Transverse colon (tissue), 4 donors: Measurements from ENCODE around the gene ROMO1. TPM values are rescaled to one million over a fixed set of nuclear protein-coding genes. Genes with fewer than 3 reads are reported as not detected.

Experiments used
- DNase-seq: peaks from one replicate; pipeline ENCODE4 v3.0.0-alpha.2; 2019
- H3K27ac ChIP-seq, 4 donors: fragments of 200-600 bp; sonication (generic); 2 replicates each; pipeline ENCODE4 v1.5.1; 2016 to 2018; ENCODE audit warnings: inconsistent platforms in 4 of 4
- H3K27me3 ChIP-seq: fragments of 200-600 bp; sonication (generic); 2 replicates; pipeline ENCODE4 v1.5.1; 2017; ENCODE audit warnings: inconsistent platforms
- H3K36me3 ChIP-seq, 4 donors: fragments of 200-600 bp; sonication (generic); 2 replicates each; pipeline ENCODE4 v1.5.1; 2017 to 2019; ENCODE audit warnings: inconsistent platforms in 4 of 4
- H3K4me1 ChIP-seq, 4 donors: fragments of 200-600 bp; sonication (generic); 2 replicates each; pipeline ENCODE4 v1.5.1; 2017 to 2020; ENCODE audit warnings: inconsistent platforms in 4 of 4
- H3K4me3 ChIP-seq, 4 donors: fragments of 200-600 bp; sonication (generic); 1 replicate in 1 of 4; 2 replicates in 3 of 4; pipeline versions ENCODE4 v1.5.1 to v1.6.1; 2017 to 2019; ENCODE audit warnings: inconsistent platforms in 4 of 4
- H3K9me3 ChIP-seq, 2 donors: fragments of 200-600 bp; sonication (generic); 2 replicates each; pipeline ENCODE4 v1.5.1; 2017 to 2019; ENCODE audit warnings: inconsistent platforms in 2 of 2
- EP300 ChIP-seq: sonication (generic); formaldehyde crosslinking; IDR thresholded peaks from one replicate; pipeline ENCODE4 v1.6.1; 2017; ENCODE audit warnings: antibody characterized with exemption, low read depth
- POLR2A ChIP-seq: fragments of 450-650 bp; IDR thresholded peaks from one replicate; pipeline ENCODE4 v1.6.1; 2016; ENCODE audit warnings: antibody characterized with exemption, mild to moderate bottlenecking, moderate library complexity
- POLR2AphosphoS5 ChIP-seq, 3 donors: sonication (generic); formaldehyde crosslinking; IDR thresholded peaks; one replicate each; pipeline ENCODE4 v1.6.1; 2016; ENCODE audit warnings: antibody characterized with exemption in 3 of 3
- WGBS, 2 donors: methylation state at CpG; one replicate each; pipeline ENCODE4 v1.1.5; 2018; ENCODE audit warnings: low coverage in 1 of 2; 5-methylcytosine and 5-hydroxymethylcytosine counted together
- in situ Hi-C, 4 donors: fragments of 200-750 bp; cut with MboI; loops; one replicate each; pipeline versions ENCODE4 v1.15.0 to v1.15.1; 2017; ENCODE audit warnings: low sequenced_read_pairs in 3 of 4, low pct_ligation_motif_present in 1 of 4, low pct_unique_long_range_greater_than_20kb in 1 of 4
- intact Hi-C: fragments of 100-400 bp; cut with DNase I; formaldehyde crosslinking; loops from one replicate; pipeline ENCODE4 v1.15.1; 2023; ENCODE audit warnings: low total_unique reads
- total RNA-seq, 4 donors: library from RNA; depleted of rRNA; stranded (reverse); fragments of >200 nt; gene quantifications; one replicate each; pipeline ENCODE4 v1.1.0, GENCODE V29; 2016
- TF ChIP-seq, protein P1 (sequence below), 5 experiments: fragments of 200-600 bp in 3 of 5; fragments of 450-650 bp in 2 of 5; sonication (generic) in 3 of 5; IDR thresholded peaks; 1 replicate in 2 of 5; 2 replicates in 3 of 5; pipeline ENCODE4 v1.5.1; 2016 to 2017; ENCODE audit warnings: antibody characterized with exemption in 5 of 5, inconsistent platforms in 3 of 5, mild to moderate bottlenecking in 2 of 5, moderate library complexity in 1 of 5

The ROMO1 gene
- total RNA-seq, 4 donors from 2014 or later = 114 to 416 (median 182) TPM

DNA sequence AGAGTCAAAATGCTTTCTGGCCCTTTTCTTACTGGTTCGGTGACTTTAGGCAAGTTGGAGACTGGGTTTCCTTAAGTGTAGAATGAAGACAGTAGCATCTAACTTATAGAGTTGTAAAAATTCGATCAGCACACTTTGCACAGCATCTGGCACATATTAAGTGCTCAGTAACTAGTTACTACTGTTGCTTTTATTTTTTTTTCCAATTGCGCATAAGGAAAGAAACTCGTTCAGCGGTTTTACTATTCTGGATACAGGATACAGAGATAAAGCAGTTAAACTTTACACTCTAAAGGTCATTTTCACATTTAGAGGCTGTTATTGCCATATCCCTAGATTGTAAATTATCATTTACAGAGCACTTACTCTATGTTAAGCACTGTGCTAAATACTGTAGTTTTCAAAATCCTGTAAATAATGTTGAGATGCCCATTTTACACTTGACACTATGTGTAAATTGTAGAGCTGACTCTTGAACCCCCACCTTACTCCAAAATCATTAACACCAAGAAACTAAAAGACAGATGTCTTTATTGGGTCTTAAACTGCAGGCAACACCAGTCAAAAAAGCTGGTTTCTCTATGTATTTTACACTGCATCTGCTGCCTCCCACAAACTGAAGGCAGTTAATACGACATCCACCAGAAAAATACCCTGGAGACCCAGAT is 886 bp downstream of the ROMO1 start:
- H3K9me3 ChIP-seq = no peaks in the 10 kb centered on the region
- no peak for DNase-seq
- 13 to 15% methylated on average over 5 to 6 of the region's 6 CpGs for WGBS, 2 donors
- H3K36me3 ChIP-seq = peaks cover 0 to 39% (median 15%) of the 10 kb centered on the region in 4 donors
- TF ChIP-seq POLR2A (no peak), EP300 (no peak), POLR2AphosphoS5 (IDR thresholded peaks at IDR 0.05) (no peak)
- TF ChIP-seq, protein P1, sequence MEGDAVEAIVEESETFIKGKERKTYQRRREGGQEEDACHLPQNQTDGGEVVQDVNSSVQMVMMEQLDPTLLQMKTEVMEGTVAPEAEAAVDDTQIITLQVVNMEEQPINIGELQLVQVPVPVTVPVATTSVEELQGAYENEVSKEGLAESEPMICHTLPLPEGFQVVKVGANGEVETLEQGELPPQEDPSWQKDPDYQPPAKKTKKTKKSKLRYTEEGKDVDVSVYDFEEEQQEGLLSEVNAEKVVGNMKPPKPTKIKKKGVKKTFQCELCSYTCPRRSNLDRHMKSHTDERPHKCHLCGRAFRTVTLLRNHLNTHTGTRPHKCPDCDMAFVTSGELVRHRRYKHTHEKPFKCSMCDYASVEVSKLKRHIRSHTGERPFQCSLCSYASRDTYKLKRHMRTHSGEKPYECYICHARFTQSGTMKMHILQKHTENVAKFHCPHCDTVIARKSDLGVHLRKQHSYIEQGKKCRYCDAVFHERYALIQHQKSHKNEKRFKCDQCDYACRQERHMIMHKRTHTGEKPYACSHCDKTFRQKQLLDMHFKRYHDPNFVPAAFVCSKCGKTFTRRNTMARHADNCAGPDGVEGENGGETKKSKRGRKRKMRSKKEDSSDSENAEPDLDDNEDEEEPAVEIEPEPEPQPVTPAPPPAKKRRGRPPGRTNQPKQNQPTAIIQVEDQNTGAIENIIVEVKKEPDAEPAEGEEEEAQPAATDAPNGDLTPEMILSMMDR (IDR thresholded peaks at IDR 0.05) = no peak
- no peaks in the 10 kb centered on the region for H3K27me3 ChIP-seq
- intact Hi-C loops (loop anchor here (5.0 to 10.0 kb wide), 2 partner anchors 72 to 95 kb away; partner anchors contain the start of gene PHF20), in situ Hi-C loops (loop anchor here in 2 of 4 donors (25.0 kb wide), 1 partner anchor 187 kb away; no protein-coding TSS in a partner anchor)
- H3K4me3 ChIP-seq = peak overlapping the region; percentile 66 to 91 (median 82)
- peaks cover 0 to 32% (median 19%) of the 10 kb centered on the region in 4 donors for H3K4me1 ChIP-seq
- H3K27ac ChIP-seq = peak overlapping the region; percentile 91 to 95 (median 92)

DNA sequence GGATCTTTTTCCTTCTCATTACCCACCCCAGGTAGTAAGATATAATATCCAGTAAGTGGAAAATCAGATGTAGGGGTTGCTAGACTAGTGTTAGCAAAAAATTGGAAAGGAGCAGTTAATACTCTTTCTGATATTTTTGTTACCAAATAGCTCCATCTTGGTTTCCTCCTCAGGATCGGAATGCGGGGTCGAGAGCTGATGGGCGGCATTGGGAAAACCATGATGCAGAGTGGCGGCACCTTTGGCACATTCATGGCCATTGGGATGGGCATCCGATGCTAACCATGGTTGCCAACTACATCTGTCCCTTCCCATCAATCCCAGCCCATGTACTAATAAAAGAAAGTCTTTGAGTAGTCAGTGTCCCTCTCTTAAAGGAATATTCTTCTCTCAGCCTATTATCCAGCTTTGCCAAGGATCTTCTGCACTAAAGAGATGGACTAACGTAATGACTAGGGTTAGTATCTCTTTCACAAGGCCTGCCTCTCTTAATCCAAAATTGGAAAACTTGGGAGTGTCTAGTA is 1.5 kb downstream of the ROMO1 start:
- WGBS, 2 donors = 92 to 98% methylated on average over 7 of the region's 7 CpGs
- Histone ChIP-seq H3K27me3 (no peaks in the 10 kb centered on the region), H3K9me3 (no peaks in the 10 kb centered on the region), H3K27ac (peak overlapping the region in 3 of 4 donors; percentile 91 to 95 (median 92)), H3K4me3 (no peak overlapping the region), H3K4me1 (peaks cover 0 to 32% (median 19%) of the 10 kb centered on the region in 4 donors), H3K36me3 (peaks cover 0 to 39% (median 18%) of the 10 kb centered on the region in 4 donors)
- intact Hi-C loops = loop anchor here (5.0 kb wide), 1 partner anchor 72 kb away; the partner anchor contains the start of gene PHF20
- DNase-seq = no peak
- in situ Hi-C loops = loop anchor here in 2 of 4 donors (25.0 kb wide), 1 partner anchor 187 kb away; no protein-coding TSS in a partner anchor
- TF ChIP-seq POLR2A (no peak), POLR2AphosphoS5 (IDR thresholded peaks at IDR 0.05) (peak in 1 of 3 donors; percentile 35)

DNA sequence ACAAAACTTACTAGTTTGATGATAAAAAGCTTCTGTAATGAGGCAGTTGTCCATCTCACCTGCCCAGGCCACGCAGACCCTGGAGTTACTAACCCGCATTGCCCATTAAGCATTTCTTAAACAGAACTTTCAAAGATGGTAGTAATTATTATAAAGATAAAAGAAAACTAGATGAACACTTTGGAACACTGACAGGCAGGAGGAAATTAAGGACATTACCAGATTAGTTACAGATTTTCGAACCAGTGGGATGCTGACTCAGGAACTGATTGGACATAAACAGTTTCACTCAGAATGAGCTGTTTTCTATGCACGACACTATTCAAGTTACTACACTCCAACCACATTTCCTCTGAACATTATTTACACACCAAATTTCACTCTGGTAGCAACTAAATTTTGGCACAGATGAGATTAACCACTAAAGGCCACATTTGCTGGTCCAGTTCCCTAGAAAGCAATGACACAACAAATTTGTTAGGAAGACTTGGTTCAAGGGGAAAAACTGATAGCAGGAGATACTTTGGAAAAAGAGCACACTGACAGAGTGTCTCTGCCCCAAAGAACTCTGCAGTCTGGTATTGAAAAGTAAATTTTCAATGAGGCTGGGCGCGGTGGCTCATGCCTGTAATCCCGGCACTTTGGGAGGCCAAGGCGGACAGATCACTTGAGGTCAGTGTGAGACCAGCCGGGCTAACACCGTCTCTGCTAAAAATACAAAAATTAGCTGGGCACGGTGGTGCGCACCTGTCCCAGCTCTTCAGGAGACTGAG is 3.0 kb downstream of the ROMO1 start:
- intact Hi-C loops (loop anchor here (5.0 kb wide), 1 partner anchor 70 kb away; the partner anchor contains the start of gene PHF20), in situ Hi-C loops (loop anchor here in 2 of 4 donors (25.0 kb wide), 1 partner anchor 185 kb away; no protein-coding TSS in a partner anchor)
- no peak for DNase-seq

More for the DNA sequence above, 3.0 kb downstream of the ROMO1 start:
- Histone ChIP-seq H3K36me3 (peaks cover 0 to 50% (median 27%) of the 10 kb centered on the region in 4 donors), H3K4me3 (no peak overlapping the region), H3K27me3 (no peaks in the 10 kb centered on the region), H3K27ac (no peak overlapping the region), H3K4me1 (peaks cover 0 to 31% (median 19%) of the 10 kb centered on the region in 4 donors), H3K9me3 (no peaks in the 10 kb centered on the region)
- WGBS, 2 donors = 70 to 84% methylated on average over 6 to 12 of the region's 12 CpGs
- TF ChIP-seq POLR2A (peak; percentile 8), EP300 (no peak), POLR2AphosphoS5 (IDR thresholded peaks at IDR 0.05) (peak in 1 of 3 donors; percentile 19)
- TF ChIP-seq, protein P1 (IDR thresholded peaks at IDR 0.05) = no peak
